Measurements from ENCODE around the gene C6orf58. TPM values are rescaled to one million over a fixed set of nuclear protein-coding genes. Genes with fewer than 3 reads are reported as not detected.

Gene C6orf58
- total RNA-seq, 3 donors from 2014 or later = not detected

DNA sequence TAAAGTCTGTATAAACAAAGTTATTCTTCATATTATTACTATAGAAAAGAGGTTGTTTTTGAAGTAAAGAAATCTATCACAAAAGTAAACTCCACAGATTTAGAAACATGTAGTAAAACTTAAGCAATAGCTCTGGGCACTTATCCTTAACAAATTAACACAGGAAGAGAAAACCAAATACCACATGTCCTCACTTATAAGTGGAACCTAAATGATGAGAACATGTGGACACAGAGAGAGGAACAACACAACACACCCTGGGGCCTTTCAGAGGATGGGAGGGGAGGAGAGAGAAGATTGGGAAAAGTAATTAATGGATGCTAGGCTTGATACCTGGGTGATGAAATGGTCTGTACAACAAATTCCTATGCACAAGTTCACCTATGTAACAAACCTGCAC, 57.2 kb downstream of the C6orf58 start:
- no peaks in the 10 kb centered on the region for H3K9me3 Mint-ChIP-seq
- H3K36me3 Mint-ChIP-seq (ENCODE audit: insufficient read depth) = no peaks in the 10 kb centered on the region
- no peak overlapping the region for H3K4me3 Mint-ChIP-seq
- ATAC-seq (no peak), DNase-seq (no peak)
- no peaks in the 10 kb centered on the region for H3K4me1 Mint-ChIP-seq (ENCODE audit: low read depth)
- no peaks in the 10 kb centered on the region for H3K27me3 Mint-ChIP-seq (ENCODE audit: low read depth)

DNA sequence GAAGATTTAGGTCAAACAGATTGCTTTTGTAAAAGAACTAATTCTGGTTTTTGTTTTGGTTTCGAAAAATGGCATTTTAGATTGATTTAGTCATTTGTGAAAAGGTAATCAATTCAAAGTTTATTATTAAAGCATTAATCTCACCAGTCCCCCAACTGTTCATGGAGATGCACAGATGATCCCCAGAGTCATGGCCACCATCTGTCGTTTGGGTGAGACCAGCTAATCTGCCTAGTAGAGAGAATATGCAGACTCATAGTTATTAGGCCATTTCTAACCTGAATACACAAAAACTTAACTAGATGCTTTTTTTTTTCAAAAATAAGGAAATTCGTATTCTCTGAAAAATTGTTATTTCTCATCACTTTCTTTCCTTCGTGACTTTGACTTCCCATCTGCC, 58.1 kb downstream of the C6orf58 start:
- Mint-ChIP-seq H3K27me3 (ENCODE audit: low read depth) (no peaks in the 10 kb centered on the region), H3K36me3 (ENCODE audit: insufficient read depth) (no peaks in the 10 kb centered on the region), H3K9me3 (no peaks in the 10 kb centered on the region), H3K4me1 (ENCODE audit: low read depth) (no peaks in the 10 kb centered on the region), H3K4me3 (no peak overlapping the region)
- ATAC-seq (no peak), DNase-seq (no peak)

DNA sequence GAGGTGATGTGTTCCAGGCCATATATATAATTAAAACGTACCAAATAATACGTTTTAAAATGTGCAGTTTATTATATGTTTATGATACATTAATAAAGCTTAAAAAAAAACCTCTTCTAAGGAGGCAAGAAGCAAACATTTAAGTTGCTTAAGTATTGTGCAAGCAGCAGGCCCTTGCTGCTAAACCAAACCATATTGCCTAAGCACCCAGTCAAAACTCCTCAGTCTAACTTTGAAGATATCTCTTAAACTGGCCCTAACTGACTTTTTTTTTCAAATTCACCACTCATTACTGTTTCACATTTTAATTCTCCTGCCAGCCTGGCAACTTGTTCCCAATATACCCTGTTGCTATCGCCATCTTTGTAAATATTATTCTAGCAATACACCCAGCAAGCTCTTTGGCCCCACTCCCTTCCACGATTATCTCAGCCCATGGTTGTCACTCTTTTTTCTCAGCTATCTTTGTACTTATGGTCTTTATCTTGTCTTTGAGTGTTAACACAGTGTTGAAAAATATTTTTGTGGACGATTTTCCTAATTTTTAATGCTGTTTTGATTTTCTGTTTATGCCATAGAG, 60.9 kb downstream of the C6orf58 start:
- H3K36me3 Mint-ChIP-seq (ENCODE audit: insufficient read depth) = peaks cover 1% of the 10 kb centered on the region
- no peaks in the 10 kb centered on the region for H3K4me1 Mint-ChIP-seq (ENCODE audit: low read depth)
- H3K27me3 Mint-ChIP-seq (ENCODE audit: low read depth) = no peaks in the 10 kb centered on the region
- DNase-seq (no peak), ATAC-seq (no peak)
- no peak overlapping the region for H3K4me3 Mint-ChIP-seq
- H3K9me3 Mint-ChIP-seq = no peaks in the 10 kb centered on the region

Other genes with a start within 250 kb of the C6orf58 start
- 10 to 100 TPM; 80.3 to 88.1 (median 86.5) TPM for gene ECHDC1, start 233.6 kb upstream of the C6orf58 start, total RNA-seq
- 1 to 10 TPM; 1.6 to 3.0 (median 1.6) TPM for gene KIAA0408, start 117.8 kb upstream of the C6orf58 start, total RNA-seq

All from activated T-cell treated with anti-CD3 and anti-CD28 coated beads, Interleukin-2, amount 50 U/mL, for 4 hours (primary cell).